Gastrocnemius medialis (tissue), 4 donors: Measurements from ENCODE around the gene PTPN3. TPM values are rescaled to one million over a fixed set of nuclear protein-coding genes. Genes with fewer than 3 reads are reported as not detected.

ENCODE experiments used
- ATAC-seq, 2 donors: fragments of 150-250 bp; one replicate each; pipeline ENCODE4 v1.9.1; 2016
- DNase-seq, 2 donors: peaks; one replicate each; pipeline ENCODE4 v3.0.0-alpha.2; 2019
- H3K27ac ChIP-seq, 4 donors: fragments of 200-600 bp; sonication (generic); 1 replicate in 1 of 4; 2 replicates in 3 of 4; pipeline ENCODE4 v1.5.1; 2016 to 2018; ENCODE audit warnings: mild to moderate bottlenecking in 2 of 4, moderate library complexity in 1 of 4
- H3K27me3 ChIP-seq, 3 donors: fragments of 200-600 bp; sonication (generic) in 2 of 3; 1 replicate in 1 of 3; 2 replicates in 2 of 3; pipeline versions ENCODE4 v1.5.1 to v1.6.0; 2016 to 2019; ENCODE audit warnings: mild to moderate bottlenecking in 1 of 3, moderate library complexity in 1 of 3
- H3K36me3 ChIP-seq, 2 donors: fragments of 200-600 bp; sonication (generic) in 1 of 2; one replicate each; pipeline ENCODE4 v1.5.1; 2017 to 2018
- H3K4me1 ChIP-seq, 2 donors: fragments of 200-600 bp; sonication (generic) in 1 of 2; one replicate each; pipeline ENCODE4 v1.5.1; 2016 to 2017; ENCODE audit warnings: mild to moderate bottlenecking in 2 of 2
- H3K4me3 ChIP-seq, 4 donors: fragments of 200-600 bp; sonication (generic) in 3 of 4; 1 replicate in 1 of 4; 2 replicates in 3 of 4; pipeline ENCODE4 v1.5.1; 2016 to 2019; ENCODE audit warnings: mild to moderate bottlenecking in 2 of 4
- H3K9me3 ChIP-seq, 3 donors: fragments of 200-600 bp; sonication (generic) in 2 of 3; 1 replicate in 1 of 3; 2 replicates in 2 of 3; pipeline ENCODE4 v1.5.1; 2016 to 2019
- POLR2A ChIP-seq, 2 donors: fragments of 450-650 bp; IDR thresholded peaks; one replicate each; pipeline ENCODE4 v1.6.1; 2017; ENCODE audit warnings: antibody characterized with exemption in 2 of 2, mild to moderate bottlenecking in 2 of 2, moderate library complexity in 2 of 2
- in situ Hi-C, 4 donors: fragments of 200-750 bp; cut with MboI; loops; one replicate each; pipeline versions ENCODE4 v1.15.0 to v1.8.0; 2017; ENCODE audit warnings: low sequenced_read_pairs in 4 of 4
- intact Hi-C: fragments of 100-400 bp; cut with DNase I; formaldehyde crosslinking; loops from one replicate; pipeline ENCODE4 v1.15.1; 2023; ENCODE audit warnings: low total_unique reads
- total RNA-seq, 4 donors: library from RNA; depleted of rRNA; stranded (reverse); fragments of >200 nt; gene quantifications; one replicate each; pipeline versions ENCODE4 v1.1.0 to v1.2.3, GENCODE V29; 2016
- TF ChIP-seq, protein P1 (sequence below), 5 experiments: fragments of 450-650 bp in 3 of 5; fragments of 200-600 bp in 2 of 5; sonication (generic) in 2 of 5; IDR thresholded peaks in 4 of 5; conservative IDR thresholded peaks in 1 of 5; 1 replicate in 4 of 5; 2 replicates in 1 of 5; pipeline ENCODE4 v1.5.1; 2016 to 2019; ENCODE audit warnings: antibody characterized with exemption in 5 of 5, mild to moderate bottlenecking in 3 of 5, moderate library complexity in 3 of 5

PTPN3 gene
- total RNA-seq, 4 donors from 2014 or later, result 15.6 to 305 (median 82.2) TPM

DNA sequence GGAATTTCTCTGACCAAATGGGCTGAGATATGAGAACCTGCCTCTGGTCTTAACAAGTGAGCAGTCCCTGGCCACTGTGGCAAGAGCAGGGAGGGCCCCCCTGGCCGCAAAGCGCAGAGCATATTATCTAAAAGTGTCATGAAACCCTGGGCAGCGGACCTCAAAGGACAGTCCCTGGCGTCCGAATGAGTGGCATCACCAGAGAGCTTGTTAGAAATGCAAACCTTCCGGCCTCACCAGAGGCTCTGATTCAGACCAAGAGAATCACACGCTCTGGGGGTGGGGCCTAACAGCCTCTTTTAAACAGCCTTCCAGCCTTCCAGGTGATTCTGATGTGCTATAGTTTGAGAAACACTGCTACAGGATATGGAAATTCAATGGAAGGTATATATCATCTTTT, 10.9 kb downstream of the PTPN3 start:
- no peaks in the 10 kb centered on the region for H3K27me3 ChIP-seq
- H3K4me1 ChIP-seq, result peaks cover 20 to 21% of the 10 kb centered on the region in 2 donors
- H3K36me3 ChIP-seq, result no peaks in the 10 kb centered on the region
- ATAC-seq (no peak), DNase-seq (no peak)
- intact Hi-C loops, result no loop called here
- H3K4me3 ChIP-seq, result no peak overlapping the region
- peak overlapping the region in 1 of 4 donors; percentile 1 for H3K27ac ChIP-seq
- TF ChIP-seq, protein P1, sequence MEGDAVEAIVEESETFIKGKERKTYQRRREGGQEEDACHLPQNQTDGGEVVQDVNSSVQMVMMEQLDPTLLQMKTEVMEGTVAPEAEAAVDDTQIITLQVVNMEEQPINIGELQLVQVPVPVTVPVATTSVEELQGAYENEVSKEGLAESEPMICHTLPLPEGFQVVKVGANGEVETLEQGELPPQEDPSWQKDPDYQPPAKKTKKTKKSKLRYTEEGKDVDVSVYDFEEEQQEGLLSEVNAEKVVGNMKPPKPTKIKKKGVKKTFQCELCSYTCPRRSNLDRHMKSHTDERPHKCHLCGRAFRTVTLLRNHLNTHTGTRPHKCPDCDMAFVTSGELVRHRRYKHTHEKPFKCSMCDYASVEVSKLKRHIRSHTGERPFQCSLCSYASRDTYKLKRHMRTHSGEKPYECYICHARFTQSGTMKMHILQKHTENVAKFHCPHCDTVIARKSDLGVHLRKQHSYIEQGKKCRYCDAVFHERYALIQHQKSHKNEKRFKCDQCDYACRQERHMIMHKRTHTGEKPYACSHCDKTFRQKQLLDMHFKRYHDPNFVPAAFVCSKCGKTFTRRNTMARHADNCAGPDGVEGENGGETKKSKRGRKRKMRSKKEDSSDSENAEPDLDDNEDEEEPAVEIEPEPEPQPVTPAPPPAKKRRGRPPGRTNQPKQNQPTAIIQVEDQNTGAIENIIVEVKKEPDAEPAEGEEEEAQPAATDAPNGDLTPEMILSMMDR (IDR thresholded peaks at IDR 0.05 in 4 of 5, conservative IDR thresholded peaks at IDR 0.05 in 1 of 5), result no peak
- peak in 1 of 2 donors; percentile 17 for TF ChIP-seq POLR2A (IDR thresholded peaks at IDR 0.05)
- no peaks in the 10 kb centered on the region for H3K9me3 ChIP-seq
- in situ Hi-C loops, result no loop called here

DNA sequence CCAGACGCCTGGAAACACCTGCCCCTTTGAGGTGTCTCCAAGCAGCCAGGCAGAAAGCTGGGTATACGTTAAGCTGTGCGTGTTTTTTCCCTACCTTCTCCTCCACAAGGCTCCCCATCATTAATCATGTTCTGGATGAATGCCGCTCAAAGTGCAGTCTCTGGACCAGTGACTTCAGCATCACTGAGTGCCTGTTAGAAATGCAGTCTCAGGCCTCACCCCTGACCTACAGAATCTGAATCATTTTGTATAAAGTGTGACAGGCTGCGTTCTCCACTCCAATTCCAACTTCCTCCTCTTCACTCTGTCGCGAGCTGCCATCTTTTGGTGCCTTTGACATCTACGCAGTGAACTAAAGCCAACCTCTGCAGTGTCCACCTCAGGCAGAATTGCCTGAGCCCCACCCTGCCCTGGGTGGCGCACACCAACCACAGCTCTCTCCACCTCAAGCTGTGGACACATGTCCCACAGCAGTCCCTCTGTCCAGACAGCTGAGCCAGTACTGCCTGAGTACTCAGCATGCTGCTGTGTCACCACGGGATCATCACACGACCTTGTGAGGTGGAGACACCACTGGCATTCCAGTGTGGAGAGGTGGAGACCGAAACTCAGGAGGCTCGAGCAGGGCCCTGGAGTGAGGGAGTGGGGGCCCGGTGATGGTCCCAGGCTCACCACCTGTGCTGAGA, 14.2 kb downstream of the PTPN3 start:
- Histone ChIP-seq H3K27me3 (no peaks in the 10 kb centered on the region), H3K9me3 (no peaks in the 10 kb centered on the region), H3K4me3 (no peak overlapping the region), H3K4me1 (peaks cover 18 to 29% of the 10 kb centered on the region in 2 donors), H3K36me3 (no peaks in the 10 kb centered on the region), H3K27ac (no peak overlapping the region)
- in situ Hi-C loops, result no loop called here
- intact Hi-C loops, result no loop called here
- TF ChIP-seq POLR2A (IDR thresholded peaks at IDR 0.05), result peak in 1 of 2 donors; percentile 36
- TF ChIP-seq, protein P1 (IDR thresholded peaks at IDR 0.05 in 4 of 5, conservative IDR thresholded peaks at IDR 0.05 in 1 of 5), result no peak
- no peak for DNase-seq
- ATAC-seq, result peak in 1 of 2 donors; percentile 13

DNA sequence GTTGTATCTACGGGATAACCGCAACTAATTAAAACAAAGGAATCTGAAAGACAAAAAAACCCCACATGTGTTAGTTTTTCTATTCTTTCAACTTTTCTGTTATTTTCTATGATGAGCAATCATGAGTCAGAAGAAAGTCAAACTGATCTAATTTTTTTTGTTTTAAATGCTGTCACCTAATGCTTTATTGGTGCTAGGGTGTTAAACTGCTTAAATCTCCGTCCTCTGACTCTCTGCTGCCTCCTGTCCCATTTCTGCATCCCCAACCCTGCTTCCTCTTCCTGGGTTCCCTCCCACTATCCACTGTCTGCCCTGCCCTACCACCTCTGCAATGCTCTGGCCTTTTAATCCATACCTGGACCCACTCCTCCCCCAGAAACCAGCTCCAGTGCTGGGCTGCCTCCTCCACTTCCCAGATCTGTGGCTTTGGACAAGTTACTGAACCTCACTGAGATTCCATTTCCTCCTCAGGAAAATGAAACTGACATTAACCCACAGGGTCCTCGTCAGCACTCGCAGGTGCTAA, 15.7 kb downstream of the PTPN3 start:
- ATAC-seq, result no peak
- in situ Hi-C loops, result no loop called here

DNA sequence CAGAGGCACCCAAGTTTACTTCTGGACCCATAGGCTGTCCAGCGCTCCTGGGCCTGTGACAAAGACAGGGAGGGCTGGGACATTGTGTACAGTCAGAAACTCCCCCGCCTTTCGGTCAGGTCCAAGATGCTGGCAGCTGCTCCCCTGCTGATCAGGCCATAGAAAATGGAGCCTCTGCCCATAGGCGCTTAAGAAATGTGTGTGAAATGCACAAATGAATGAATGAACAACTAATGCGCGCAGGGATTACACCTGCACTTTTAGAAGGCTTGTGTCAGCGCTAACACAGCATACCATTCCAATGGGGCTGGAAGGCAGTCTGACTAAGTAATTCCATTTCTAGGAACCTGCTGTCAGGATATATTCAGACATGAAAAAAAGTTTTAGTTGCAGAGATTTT, 16.3 kb downstream of the PTPN3 start:
- Histone ChIP-seq H3K27me3 (no peaks in the 10 kb centered on the region), H3K4me3 (no peak overlapping the region), H3K9me3 (no peaks in the 10 kb centered on the region), H3K4me1 (peaks cover 36 to 39% of the 10 kb centered on the region in 2 donors), H3K27ac (peak overlapping the region in 3 of 4 donors; percentile 39 to 62 (median 51)), H3K36me3 (no peaks in the 10 kb centered on the region)
- TF ChIP-seq, protein P1 (IDR thresholded peaks at IDR 0.05 in 4 of 5, conservative IDR thresholded peaks at IDR 0.05 in 1 of 5), result no peak
- no peak for TF ChIP-seq POLR2A (IDR thresholded peaks at IDR 0.05)
- in situ Hi-C loops, result no loop called here
- ATAC-seq (peak; percentile 45 to 67), DNase-seq (peak; percentile 50 to 74)
- intact Hi-C loops, result no loop called here

More for the DNA sequence above, 15.7 kb downstream of the PTPN3 start:
- no peaks in the 10 kb centered on the region for H3K9me3 ChIP-seq
- no peak for TF ChIP-seq POLR2A (IDR thresholded peaks at IDR 0.05)
- TF ChIP-seq, protein P1 (IDR thresholded peaks at IDR 0.05 in 4 of 5, conservative IDR thresholded peaks at IDR 0.05 in 1 of 5), result no peak
- peak overlapping the region in 3 of 4 donors; percentile 39 to 62 (median 51) for H3K27ac ChIP-seq
- no peaks in the 10 kb centered on the region for H3K27me3 ChIP-seq
- DNase-seq, result no peak
- no peak overlapping the region for H3K4me3 ChIP-seq
- H3K4me1 ChIP-seq, result peaks cover 30 to 35% of the 10 kb centered on the region in 2 donors
- intact Hi-C loops, result no loop called here
- H3K36me3 ChIP-seq, result no peaks in the 10 kb centered on the region
